BJ (cell line): Measurements from ENCODE around the gene GRIK1. TPM values are rescaled to one million over a fixed set of nuclear protein-coding genes. Genes with fewer than 3 reads are reported as not detected.

Experiments
- CTCF ChIA-PET: fragments of 350-600 bp; formaldehyde crosslinking; extraction: SDS; loops from one replicate; lab custom pipeline; 2021; ENCODE audit warnings: antibody characterized with exemption, inconsistent platforms; lab: Yijun Ruan, JAX
- POLR2A ChIA-PET: fragments of 300-600 bp; sonication (Branson Sonifier 250); formaldehyde crosslinking; extraction: SDS; loops from one replicate; lab custom pipeline; 2021; ENCODE audit warnings: antibody characterized with exemption; lab: Charles Lee
- DNase-seq: peaks from one replicate; pipeline ENCODE4 v3.0.0-alpha.2; 2011; ENCODE audit warnings: low read depth
- H3K27me3 ChIP-seq: 2 replicates; pipeline ENCODE4 v1.6.0; 2011; ENCODE audit warnings: low read length; ENCODE audit not compliant: control insufficient read depth, insufficient read depth
- H3K36me3 ChIP-seq: 2 replicates; pipeline ENCODE4 v1.5.1; 2011; ENCODE audit warnings: low read length; ENCODE audit not compliant: control insufficient read depth, insufficient read depth
- H3K4me3 ChIP-seq: 2 replicates; pipeline ENCODE4 v1.5.1; 2011; ENCODE audit warnings: low read depth, mild to moderate bottlenecking, control low read depth, low read length
- CTCF ChIP-seq: IDR thresholded peaks from 2 replicates; pipeline ENCODE4 v1.5.1; 2011; ENCODE audit warnings: low read depth, mild to moderate bottlenecking, control low read depth, inconsistent platforms, low read length, moderate library complexity; ENCODE audit not compliant: insufficient read depth
- polyA plus RNA-seq: library from polyadenylated mRNA; depleted of rRNA; stranded (reverse); fragments of >200 nt; gene quantifications from 2 replicates; pipeline ENCODE4 v1.2.3, GENCODE V29; 2011

GRIK1 gene
- polyA plus RNA-seq, 1 experiment = 0.04 TPM

- no peak overlapping the region for H3K4me3 ChIP-seq
- ChIA-PET POLR2A (no interaction called here), CTCF (no interaction called here)
- no peaks in the 10 kb centered on the region for H3K36me3 ChIP-seq
- no peaks in the 10 kb centered on the region for H3K27me3 ChIP-seq
- no peak for DNase-seq
- TF ChIP-seq CTCF = no peak
Observed at GRCh38 chr21:29654855-29655254, 284.9 kb downstream of the GRIK1 start.

GRCh38 chr21:29654203-29654602, 285.6 kb downstream of the GRIK1 start:
- TF ChIP-seq CTCF = no peak
- POLR2A ChIA-PET = no interaction called here
- Histone ChIP-seq H3K36me3 (no peaks in the 10 kb centered on the region), H3K27me3 (no peaks in the 10 kb centered on the region), H3K4me3 (no peak overlapping the region)
- DNase-seq = no peak
- CTCF ChIA-PET = no interaction called here

- no peaks in the 10 kb centered on the region for H3K36me3 ChIP-seq
- no peak for TF ChIP-seq CTCF
- H3K4me3 ChIP-seq = no peak overlapping the region
- CTCF ChIA-PET = interaction anchor here (1.5 kb wide), 1 partner anchor 16 kb away, joined by 4 read pairs; no protein-coding TSS in a partner anchor
- no peaks in the 10 kb centered on the region for H3K27me3 ChIP-seq
- POLR2A ChIA-PET = no interaction called here
- DNase-seq = no peak
Observed at GRCh38 chr21:29650523-29651022, 289.2 kb downstream of the GRIK1 start.

GRCh38 chr21:29649406-29649814, 290.4 kb downstream of the GRIK1 start:
- Histone ChIP-seq H3K27me3 (no peaks in the 10 kb centered on the region), H3K36me3 (no peaks in the 10 kb centered on the region), H3K4me3 (no peak overlapping the region)
- TF ChIP-seq CTCF = no peak
- CTCF ChIA-PET = no interaction called here
- POLR2A ChIA-PET = interaction anchor here (0.7 kb wide), 1 partner anchor 11 kb away, joined by 3 read pairs; no protein-coding TSS in a partner anchor
- no peak for DNase-seq

- no peak for TF ChIP-seq CTCF
- Histone ChIP-seq H3K4me3 (no peak overlapping the region), H3K27me3 (no peaks in the 10 kb centered on the region), H3K36me3 (no peaks in the 10 kb centered on the region)
- CTCF ChIA-PET = no interaction called here
- POLR2A ChIA-PET = no interaction called here
- DNase-seq = no peak
Observed at GRCh38 chr21:29648710-29649240, 291.0 kb downstream of the GRIK1 start.
